Breast epithelium (tissue), 3 donors: ENCODE measurements around the gene PUS3.

Source experiments
- CTCF ChIP-seq, 3 donors: fragments of 450-650 bp; IDR thresholded peaks; one replicate each; pipeline ENCODE4 v1.5.1; 2016 to 2017; ENCODE audit warnings: antibody characterized with exemption in 3 of 3, mild to moderate bottlenecking in 3 of 3, moderate library complexity in 3 of 3
- POLR2AphosphoS5 ChIP-seq, 3 donors: sonication (generic); formaldehyde crosslinking; IDR thresholded peaks; one replicate each; pipeline ENCODE4 v1.6.1; 2017; ENCODE audit warnings: antibody characterized with exemption in 3 of 3

- TF ChIP-seq CTCF (IDR thresholded peaks at IDR 0.05), result no peak
- no peak for TF ChIP-seq POLR2AphosphoS5 (IDR thresholded peaks at IDR 0.05)
These were observed 29.3 kb upstream of the PUS3 start for GRCh38 chr11:125932301-125932700.
